HG03025 (cell line): ENCODE results near the gene TSHZ2.
"Not testable (repeated sequence)": the region's sequence is repeated elsewhere in the genome, so short reads cannot be mapped to it uniquely, and the experiment has no call there.

Source experiments
- ATAC-seq: cut with Tn5 transposase; IDR thresholded peaks from one replicate; pipeline ENCODE4 v1.9.1; 2021; ENCODE audit warnings: mild to moderate bottlenecking, moderate library complexity; ENCODE audit not compliant: unreplicated experiment, low FRiP score

TSHZ2 gene

DNA sequence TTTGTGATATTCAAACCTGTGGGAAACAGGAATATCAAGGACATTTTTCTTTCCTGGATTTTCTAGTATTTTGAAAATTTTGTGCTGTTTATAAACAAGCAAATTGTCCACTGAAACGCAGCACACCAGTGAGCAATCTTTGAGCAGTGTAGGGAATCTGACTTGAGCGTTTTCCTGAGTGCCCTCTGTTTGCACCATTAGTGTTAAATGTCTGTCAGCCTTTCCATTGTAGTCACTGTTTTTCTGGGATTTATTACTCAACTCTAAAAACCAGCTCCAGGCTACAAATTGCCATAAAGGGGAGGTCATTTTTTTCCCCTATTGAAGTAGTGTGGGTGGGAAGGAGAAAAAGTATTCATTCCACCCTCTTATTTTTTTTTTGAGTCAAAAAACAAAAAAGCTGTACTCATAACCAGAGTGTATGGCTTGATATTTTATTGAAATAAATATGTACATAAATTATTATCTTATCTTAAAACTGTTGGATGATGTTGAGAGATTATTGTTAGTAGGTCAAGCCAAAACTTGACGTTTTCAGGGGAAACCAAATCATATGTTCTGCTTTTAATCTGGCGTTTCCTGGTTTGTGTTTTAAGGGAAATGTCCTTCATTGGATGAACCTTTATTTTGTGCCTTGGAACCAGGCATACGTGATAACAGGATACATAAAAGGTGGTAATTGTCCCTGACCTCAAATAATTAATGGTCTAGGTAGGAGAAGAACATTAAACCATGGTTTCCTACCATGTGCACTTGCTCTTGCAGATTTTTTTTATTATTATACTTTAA, 51.8 kb downstream of the TSHZ2 start:
- ATAC-seq = no peak

GRCh38 chr20:53024653-53025052, 52.5 kb downstream of the TSHZ2 start:
- not testable (repeated sequence) for ATAC-seq

GRCh38 chr20:53027089-53027488, 54.9 kb downstream of the TSHZ2 start:
- ATAC-seq = no peak

DNA sequence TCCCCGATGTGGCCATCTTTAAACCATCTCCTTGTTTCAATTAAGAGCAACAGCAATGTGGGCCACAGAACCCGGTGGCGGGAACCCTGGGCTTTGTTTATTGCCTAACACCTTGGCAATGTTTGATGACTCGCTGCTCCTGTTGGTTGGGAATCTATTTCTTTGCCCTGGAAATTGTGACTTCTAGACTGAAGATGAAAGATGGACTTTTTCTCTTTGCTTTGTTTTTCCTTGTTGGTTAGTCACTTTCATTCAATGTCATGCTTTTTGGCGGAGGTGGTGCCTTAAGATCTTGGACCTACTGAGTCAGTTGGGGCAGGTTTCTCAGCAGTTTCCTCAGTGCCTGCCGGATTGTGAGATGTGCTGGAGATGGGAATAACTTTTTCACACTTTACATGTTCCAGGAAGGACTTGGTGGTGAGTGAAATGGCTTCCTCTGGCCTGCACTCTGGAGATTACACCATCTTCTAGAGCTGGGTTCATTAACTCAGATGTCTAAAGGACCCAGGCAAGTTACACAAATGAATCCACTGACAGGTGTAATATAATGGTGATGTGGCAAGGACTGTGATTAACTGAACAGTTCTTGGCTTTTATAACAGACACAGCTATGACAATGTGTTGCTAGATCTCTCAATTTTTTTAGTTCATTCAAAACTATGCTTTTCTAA, 56.3 kb downstream of the TSHZ2 start:
- no peak for ATAC-seq

DNA sequence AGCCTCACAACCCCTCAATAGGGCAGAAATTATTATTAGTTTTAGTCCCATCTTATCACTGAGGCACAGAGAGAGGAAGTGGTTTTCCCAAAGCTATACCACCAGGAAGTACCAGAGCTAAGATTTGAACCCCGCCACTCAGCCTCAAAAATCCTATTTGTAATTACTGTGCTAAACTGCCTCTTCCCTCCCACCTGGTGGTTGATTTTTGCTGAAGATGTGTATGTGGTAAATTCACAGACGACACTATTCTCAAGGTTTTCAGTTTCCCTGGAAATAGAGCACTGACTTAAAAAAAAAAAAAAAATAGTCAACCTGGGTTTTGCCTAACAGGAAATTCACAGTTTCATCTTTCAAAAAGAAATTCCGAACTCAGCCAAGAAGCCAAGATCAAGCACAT, 57.9 kb downstream of the TSHZ2 start:
- no peak for ATAC-seq

GRCh38 chr20:53032046-53032445, 59.9 kb downstream of the TSHZ2 start:
- no peak for ATAC-seq

DNA sequence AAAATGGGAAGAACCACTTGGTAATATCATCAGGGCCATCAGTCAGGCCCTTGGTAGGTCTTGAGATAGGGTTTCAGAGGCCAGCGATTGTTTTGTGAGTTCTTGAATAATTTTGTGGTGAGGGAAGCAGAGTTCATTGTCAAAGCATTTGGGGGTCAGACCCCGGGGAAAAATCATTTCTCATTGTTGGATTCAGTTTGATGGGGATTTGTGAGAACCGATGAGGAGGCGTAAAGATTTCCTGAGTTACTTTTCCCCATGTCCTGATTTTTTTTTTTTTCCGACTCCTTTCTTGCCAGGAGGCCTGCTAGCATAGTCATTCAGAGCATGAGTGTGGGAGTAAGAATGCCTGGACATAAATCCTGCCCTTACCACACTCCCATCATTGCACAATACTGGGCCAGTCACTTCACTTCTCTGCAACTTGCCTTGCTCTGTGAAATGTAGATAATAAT, 60.3 kb downstream of the TSHZ2 start:
- no peak for ATAC-seq

- ATAC-seq = no peak
These were observed 61.0 kb downstream of the TSHZ2 start for GRCh38 chr20:53033176-53033575.

- no peak for ATAC-seq
These were observed 62.7 kb downstream of the TSHZ2 start for GRCh38 chr20:53034899-53035298.

- no peak for ATAC-seq
These were observed 64.8 kb downstream of the TSHZ2 start for GRCh38 chr20:53036992-53037391.

DNA sequence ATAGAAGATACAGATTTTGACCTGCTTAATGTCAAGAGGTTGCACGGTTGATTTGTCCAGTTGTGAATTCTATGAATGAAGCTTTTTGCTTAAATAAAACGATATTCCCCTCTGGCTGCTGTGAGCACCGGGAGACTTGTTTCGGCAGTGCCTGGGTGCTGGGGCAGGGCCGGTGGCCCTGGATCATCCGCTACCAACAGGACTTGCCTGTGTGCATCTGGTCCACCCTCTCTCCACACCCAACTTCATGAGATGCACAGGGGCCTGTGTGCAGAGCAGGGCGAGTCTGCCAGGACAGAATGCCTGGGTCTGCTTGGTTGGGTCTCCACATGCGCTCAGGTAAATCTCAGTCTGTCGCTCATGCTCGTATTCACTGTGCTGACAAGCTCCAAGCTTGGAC, 65.5 kb downstream of the TSHZ2 start:
- ATAC-seq = no peak

GRCh38 chr20:53038299-53038698, 66.1 kb downstream of the TSHZ2 start:
- ATAC-seq = no peak

DNA sequence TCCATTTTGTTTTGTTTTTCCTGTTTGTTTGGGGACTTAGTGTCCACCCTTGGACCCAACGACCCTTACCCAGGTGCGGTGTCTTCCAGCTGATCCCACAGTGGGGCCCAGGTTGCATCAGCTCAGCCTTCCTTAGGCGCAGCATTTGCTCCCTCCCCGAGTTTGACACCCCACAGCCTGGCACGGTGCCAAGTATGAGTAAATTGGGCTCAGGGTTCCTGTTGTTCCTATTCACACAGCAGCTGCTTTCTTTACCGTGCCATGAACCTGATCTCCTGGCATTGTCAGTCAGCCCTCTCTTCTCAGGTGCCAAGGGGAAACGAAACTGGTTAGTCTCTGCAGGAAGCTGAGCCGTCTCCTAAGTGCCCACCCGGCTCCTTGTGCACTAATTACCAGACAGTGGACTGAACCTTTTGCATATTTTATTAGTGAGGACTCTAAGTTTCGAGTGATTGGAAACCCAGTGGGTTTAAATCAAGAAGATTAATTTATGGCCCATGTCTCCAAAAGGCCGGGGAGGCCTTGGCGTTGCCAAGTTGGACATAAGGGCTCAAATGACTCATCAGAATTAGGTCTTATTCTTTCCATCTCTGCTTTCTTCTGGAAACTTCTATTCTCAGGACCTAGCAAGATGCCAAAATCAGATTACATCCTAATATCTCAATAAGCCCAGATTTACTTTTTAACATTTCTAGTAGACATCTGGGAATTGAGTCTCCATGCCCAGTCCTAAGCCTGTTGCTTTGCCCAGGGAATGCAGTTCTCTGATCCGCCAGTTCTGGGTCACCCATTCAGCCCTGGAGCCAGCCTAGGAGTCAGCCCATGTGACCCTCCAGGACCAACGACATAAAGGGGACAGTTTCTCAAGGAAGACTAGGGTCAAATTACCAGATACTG, 68.8 kb downstream of the TSHZ2 start:
- no peak for ATAC-seq

DNA sequence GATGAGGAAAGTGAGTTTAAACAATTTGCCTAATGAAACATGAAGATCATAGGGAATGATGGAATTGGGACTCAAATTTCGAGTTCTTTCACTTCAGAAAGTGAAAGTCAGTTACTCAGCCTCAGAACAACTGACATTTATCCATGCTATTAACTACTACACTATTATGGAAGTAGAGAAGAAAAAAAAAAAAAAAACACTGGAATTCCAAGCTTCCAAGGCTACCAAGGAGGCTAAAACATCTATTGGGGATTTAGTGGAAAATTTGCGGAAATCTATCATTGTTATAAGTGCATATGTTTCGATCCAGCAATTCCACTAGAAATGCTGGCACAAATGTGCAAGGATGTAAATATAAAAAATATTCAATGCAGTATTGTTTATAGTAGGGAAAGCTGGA, 70.4 kb downstream of the TSHZ2 start:
- no peak for ATAC-seq

DNA sequence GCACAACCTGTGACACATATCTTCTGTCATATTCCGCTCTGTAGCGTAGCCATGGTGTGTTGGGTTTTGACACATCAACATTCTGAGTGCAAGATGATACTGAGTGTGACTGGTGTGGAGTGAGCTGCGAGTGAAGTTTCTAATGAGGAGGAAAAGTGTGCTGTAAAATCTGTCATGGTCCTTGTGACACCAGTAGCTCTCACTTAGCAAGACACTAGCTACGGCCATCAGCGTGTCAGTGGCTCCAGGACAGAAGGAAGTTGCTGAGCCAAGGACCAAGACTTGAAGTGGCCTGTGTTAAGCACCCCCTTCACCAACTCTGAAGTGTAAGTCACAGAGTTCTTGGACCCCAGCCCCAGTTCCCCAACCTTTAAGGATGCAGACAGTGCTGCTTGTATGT, 72.1 kb downstream of the TSHZ2 start:
- ATAC-seq = no peak

DNA sequence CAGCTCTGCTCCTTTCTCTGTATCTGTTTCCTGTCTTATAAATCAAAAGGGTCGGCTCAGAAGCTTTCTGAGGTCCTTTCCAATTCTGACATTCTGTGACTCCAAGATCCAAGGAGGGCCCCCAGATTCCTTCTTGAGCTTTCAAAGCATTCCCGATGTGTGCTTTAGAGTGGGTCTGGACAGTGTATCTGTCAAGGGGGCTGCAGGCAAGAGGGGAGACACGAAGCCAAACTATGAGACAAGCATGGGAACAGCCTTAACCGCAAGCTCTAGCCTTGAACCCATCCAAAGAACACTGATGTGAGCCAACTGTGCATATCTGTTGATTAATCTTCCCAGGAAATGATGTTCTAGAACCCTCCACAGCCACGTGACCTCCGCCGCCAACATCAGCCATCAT, 73.8 kb downstream of the TSHZ2 start:
- no peak for ATAC-seq

DNA sequence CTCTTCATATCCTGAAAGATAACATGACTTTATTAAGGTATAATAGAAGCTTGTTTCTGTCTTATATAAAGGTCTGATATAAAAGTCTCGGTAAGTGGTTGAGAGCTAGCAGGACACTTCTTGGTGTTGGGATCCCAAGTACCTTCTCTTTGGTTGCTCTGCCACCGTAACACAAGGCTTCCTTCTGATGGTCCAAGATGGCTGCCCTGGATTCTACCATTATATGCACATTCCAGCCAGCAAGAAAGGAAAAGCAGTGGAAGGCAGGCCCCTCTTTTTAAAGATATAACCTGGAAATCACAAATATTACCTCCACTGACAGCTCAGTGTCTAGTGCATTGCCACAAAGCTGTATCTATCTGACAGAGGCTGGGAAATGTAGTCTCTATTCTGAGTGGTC, 75.0 kb downstream of the TSHZ2 start:
- ATAC-seq = no peak

DNA sequence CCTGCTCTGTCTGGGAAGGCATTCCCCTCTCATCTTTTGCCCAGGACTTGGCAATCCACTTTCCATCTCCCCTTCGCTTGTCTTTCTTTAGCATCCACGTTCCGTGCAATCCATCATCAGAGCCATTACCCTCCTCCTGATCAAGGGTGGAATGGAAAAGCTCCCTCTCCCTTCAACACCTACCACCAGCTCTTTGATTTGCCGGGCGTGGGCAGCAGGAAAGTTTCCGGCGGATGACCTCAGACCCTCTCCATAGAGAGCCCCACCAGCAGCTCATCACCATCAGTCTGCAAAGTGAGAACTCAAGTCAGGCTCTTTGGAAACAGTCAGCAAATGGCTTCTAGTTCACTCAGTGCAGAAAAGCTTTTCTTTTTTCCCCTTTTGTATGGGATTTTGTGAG, 76.2 kb downstream of the TSHZ2 start:
- no peak for ATAC-seq

DNA sequence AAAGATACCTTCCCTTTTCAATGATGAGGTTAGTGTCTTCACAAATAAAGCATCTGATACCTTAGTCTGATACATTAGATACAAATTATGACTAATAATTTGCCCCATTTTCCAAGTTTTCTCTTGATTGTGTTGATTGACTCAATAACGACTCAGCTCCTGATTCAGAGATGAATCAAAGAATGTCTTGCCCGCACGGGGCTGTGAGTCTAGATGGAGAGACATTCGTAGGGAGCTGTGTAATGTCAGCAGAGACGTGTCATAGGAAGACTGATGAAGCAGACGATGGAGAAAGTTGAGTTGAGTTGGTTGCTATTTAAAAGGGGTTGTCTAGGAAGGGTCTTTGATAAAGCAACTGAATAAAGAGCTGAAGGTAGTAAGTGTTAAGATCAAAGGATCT, 78.2 kb downstream of the TSHZ2 start:
- no peak for ATAC-seq

- ATAC-seq = no peak
These were observed 80.2 kb downstream of the TSHZ2 start for GRCh38 chr20:53052380-53052779.

- ATAC-seq = no peak
These were observed 81.4 kb downstream of the TSHZ2 start for GRCh38 chr20:53053595-53053994.
